GM21360 (cell line): ENCODE measurements around the gene NUDT4.

ENCODE experiments used
- ATAC-seq: cut with Tn5 transposase; IDR thresholded peaks from one replicate; pipeline ENCODE4 v1.9.1; 2021; ENCODE audit warnings: mild to moderate bottlenecking, moderate library complexity; ENCODE audit not compliant: unreplicated experiment

The NUDT4 gene

GRCh38 chr12:93456077-93456476, 78.4 kb downstream of the NUDT4 start:
- ATAC-seq, result no peak
